ENCODE data around the gene MAML1. TPM values are rescaled to one million over a fixed set of nuclear protein-coding genes. Genes with fewer than 3 reads are reported as not detected.
"Not testable (repeated sequence)": the region's sequence is repeated elsewhere in the genome, so short reads cannot be mapped to it uniquely, and the experiment has no call there.

Gene MAML1
- total RNA-seq, 2 donors from 2014 or later = 28.4 to 33.2 TPM

DNA sequence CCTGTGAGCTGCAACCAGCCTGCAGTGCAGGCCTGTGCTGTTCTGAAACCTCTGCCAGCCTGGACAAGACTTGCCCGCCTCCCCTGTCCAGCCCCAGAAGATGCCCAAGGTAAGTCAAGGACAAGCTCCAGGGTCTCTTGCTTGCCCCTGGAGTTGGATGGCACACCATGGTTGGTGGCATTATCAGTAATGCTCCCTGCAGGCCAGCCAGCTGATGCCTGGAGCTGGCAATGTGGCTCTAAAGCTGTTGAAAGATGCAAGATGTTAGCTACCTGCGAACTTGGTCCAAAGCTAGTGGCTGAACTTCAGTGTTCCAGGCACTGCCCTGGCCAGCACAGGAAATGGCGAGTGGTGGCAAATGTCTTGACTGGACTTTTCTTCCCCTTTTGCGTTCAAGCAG, 47.2 kb downstream of the MAML1 start:
- H3K4me1 Mint-ChIP-seq = no peaks in the 10 kb centered on the region
- no peaks in the 10 kb centered on the region for H3K27me3 Mint-ChIP-seq
- DNase-seq (no peak), ATAC-seq (no peak)
- peaks cover 2% of the 10 kb centered on the region for H3K36me3 Mint-ChIP-seq (ENCODE audit: low read depth)
- H3K27ac Mint-ChIP-seq = no peak overlapping the region
- no peak overlapping the region for H3K4me3 Mint-ChIP-seq
- no peaks in the 10 kb centered on the region for H3K9me3 ChIP-seq (ENCODE audit: control insufficient read depth, low read length, poor library complexity, severe bottlenecking)

DNA sequence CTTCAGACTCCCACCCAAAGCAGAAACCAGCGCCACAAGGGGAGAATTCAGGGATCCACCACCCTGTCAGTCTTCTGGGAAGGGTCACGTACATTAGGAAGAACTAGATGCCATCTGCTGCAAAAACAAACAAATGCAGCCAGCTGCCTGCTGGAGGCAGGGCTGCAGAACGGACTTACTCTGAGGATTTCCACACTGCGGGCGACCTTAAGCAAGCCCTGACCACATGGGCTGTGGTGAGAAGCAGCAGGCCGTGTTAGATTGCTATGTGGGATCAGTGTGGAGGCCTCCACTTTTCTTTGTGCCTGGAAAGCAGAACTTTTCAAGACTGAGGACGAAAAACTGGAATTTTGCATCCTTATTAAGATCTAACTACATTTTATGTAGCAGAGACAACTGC, 47.7 kb downstream of the MAML1 start:
- ATAC-seq = no peak
- H3K4me3 Mint-ChIP-seq = no peak overlapping the region
- H3K27ac Mint-ChIP-seq = no peak overlapping the region
- no peak for DNase-seq
- no peaks in the 10 kb centered on the region for H3K27me3 Mint-ChIP-seq
- peaks cover 2% of the 10 kb centered on the region for H3K36me3 Mint-ChIP-seq (ENCODE audit: low read depth)
- no peaks in the 10 kb centered on the region for H3K9me3 ChIP-seq (ENCODE audit: control insufficient read depth, low read length, poor library complexity, severe bottlenecking)
- no peaks in the 10 kb centered on the region for H3K4me1 Mint-ChIP-seq

GRCh38 chr5:179781846-179782245, 49.2 kb downstream of the MAML1 start:
- ATAC-seq (no peak), DNase-seq (no peak)
- H3K9me3 ChIP-seq (ENCODE audit: control insufficient read depth, low read length, poor library complexity, severe bottlenecking) = no peaks in the 10 kb centered on the region
- H3K4me3 Mint-ChIP-seq = no peak overlapping the region
- H3K36me3 Mint-ChIP-seq (ENCODE audit: low read depth) = peaks cover 2% of the 10 kb centered on the region
- H3K27me3 Mint-ChIP-seq = no peaks in the 10 kb centered on the region
- no peak overlapping the region for H3K27ac Mint-ChIP-seq
- no peaks in the 10 kb centered on the region for H3K4me1 Mint-ChIP-seq

DNA sequence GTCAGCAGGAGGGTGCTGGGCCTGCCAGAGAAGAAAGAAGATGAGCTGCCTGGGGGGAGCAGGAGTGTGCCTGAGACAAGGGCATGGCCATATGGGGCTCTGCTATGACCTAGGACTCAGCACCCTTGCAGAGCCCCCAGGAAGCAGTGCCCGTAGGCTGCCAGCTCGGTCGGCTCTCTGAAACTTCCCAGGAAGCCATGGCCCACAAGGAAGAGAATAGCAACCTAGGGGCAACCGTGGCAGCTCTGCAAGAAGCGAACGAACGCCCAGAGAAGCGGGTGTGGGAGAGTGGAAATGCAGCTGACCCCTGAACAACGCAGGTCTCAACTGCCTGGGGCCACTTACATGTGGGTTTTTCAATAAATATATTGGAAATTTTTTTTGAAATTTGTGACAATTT, 50.5 kb downstream of the MAML1 start:
- Mint-ChIP-seq H3K27ac (no peak overlapping the region), H3K27me3 (no peaks in the 10 kb centered on the region), H3K36me3 (ENCODE audit: low read depth) (peaks cover 2% of the 10 kb centered on the region), H3K4me3 (no peak overlapping the region), H3K4me1 (no peaks in the 10 kb centered on the region)
- no peaks in the 10 kb centered on the region for H3K9me3 ChIP-seq (ENCODE audit: control insufficient read depth, low read length, poor library complexity, severe bottlenecking)
- ATAC-seq (no peak), DNase-seq (no peak)

GRCh38 chr5:179786861-179787260, 54.2 kb downstream of the MAML1 start:
- Mint-ChIP-seq H3K27ac (peak overlapping the region; percentile 45), H3K4me3 (no peak overlapping the region), H3K4me1 (no peaks in the 10 kb centered on the region), H3K36me3 (ENCODE audit: low read depth) (no peaks in the 10 kb centered on the region), H3K27me3 (no peaks in the 10 kb centered on the region)
- DNase-seq (no peak), ATAC-seq (no peak)
- no peaks in the 10 kb centered on the region for H3K9me3 ChIP-seq (ENCODE audit: control insufficient read depth, low read length, poor library complexity, severe bottlenecking)

DNA sequence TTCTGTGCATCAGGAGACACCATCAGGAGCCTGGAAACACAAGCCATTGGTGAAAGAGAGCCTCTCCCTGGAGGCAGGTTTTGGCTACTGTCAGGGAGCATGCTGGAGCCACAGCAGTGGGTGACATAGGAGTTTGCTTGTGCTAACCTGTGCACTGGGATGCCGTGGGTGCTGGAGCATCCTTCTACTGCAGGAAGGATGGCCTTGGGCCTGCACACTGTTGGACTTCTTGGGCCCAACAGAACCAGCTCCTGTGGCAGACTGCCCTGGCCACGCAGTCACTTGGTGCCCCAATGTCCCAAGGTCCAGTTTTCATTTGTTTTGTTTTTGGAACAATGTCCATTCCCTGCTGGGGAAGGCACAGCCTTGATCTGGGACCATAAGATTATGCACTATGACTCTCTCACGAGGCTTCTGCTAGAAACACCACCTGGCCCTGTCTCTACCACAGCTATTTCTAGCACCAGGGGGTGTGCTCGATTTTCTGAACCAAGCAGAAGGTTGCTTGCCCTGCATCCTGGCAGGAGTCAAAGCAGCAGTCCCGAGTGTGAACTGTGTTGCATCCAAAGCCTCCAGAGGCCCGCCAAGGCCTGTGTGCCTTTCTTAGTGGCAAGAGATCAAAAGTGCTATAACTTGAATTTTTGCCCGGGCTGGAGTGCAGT, 55.7 kb downstream of the MAML1 start:
- no peaks in the 10 kb centered on the region for H3K27me3 Mint-ChIP-seq
- H3K4me3 Mint-ChIP-seq = no peak overlapping the region
- peaks cover 3% of the 10 kb centered on the region for H3K4me1 Mint-ChIP-seq
- no peaks in the 10 kb centered on the region for H3K9me3 ChIP-seq (ENCODE audit: control insufficient read depth, low read length, poor library complexity, severe bottlenecking)
- no peak for ATAC-seq
- DNase-seq = no peak
- no peak overlapping the region for H3K27ac Mint-ChIP-seq
- H3K36me3 Mint-ChIP-seq (ENCODE audit: low read depth) = no peaks in the 10 kb centered on the region

DNA sequence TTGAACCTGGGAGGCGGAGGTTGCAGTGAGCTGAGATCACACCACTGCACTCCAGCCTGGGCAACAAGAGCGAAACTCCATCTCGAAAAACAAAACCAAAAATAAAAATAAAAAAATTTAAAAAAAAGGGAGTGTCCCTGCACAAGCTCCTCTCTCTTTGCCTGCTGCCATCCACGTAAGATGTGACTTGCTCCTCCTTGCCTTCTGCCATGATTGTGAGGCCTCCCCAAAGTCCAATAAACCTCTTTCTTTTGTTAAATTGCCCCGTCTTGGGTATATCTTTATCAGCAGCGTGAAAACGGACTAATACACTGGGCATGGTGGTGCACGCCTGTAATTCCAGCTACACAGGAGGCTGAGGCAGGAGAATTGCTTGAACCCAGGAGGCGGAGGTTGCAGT, 56.7 kb downstream of the MAML1 start:
- not testable (repeated sequence) for DNase-seq; H3K4me3 Mint-ChIP-seq; H3K27me3 Mint-ChIP-seq; H3K9me3 ChIP-seq (ENCODE audit: control insufficient read depth, low read length, poor library complexity, severe bottlenecking); H3K27ac Mint-ChIP-seq; H3K36me3 Mint-ChIP-seq (ENCODE audit: low read depth); ATAC-seq
- H3K4me1 Mint-ChIP-seq = peaks cover 11% of the 10 kb centered on the region

DNA sequence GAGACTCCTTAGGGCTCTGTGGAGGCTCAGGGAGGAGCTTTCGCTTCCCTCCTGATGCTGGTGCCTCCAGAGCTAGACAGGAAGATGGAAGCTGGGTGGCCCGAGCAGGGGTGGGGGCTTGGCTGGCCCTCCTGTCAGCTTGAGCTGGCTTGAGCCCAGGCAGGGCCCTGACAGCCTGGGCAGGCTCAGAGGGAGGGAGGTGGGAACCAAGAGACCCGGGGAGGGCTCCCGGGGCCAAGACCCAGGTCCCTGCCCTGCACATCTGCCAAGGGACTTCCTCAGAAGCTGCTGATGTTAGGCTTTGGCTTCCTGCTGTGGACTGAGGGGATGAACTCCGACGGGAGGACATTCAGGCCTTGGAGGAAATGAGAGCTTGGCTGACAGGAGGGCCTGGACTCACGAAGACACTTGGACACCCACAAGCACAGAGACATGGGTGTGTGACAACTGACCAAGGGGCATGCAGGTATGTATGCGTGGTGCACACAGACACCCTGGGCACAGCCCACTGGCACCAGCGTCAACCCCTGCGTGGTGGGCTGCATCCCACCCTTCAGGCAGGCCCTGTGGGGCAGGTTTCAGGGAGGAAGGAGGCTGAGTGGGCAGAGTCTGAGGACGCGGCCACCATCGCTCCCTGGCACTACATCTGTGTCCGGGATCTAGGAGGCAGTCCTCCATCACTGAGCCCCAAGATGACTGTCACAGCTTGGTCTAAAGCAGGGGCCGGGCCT, 59.4 kb downstream of the MAML1 start:
- Mint-ChIP-seq H3K36me3 (ENCODE audit: low read depth) (no peaks in the 10 kb centered on the region), H3K27ac (peak overlapping the region; percentile 78), H3K4me3 (peak overlapping the region; percentile 19), H3K4me1 (peaks cover 16% of the 10 kb centered on the region), H3K27me3 (no peaks in the 10 kb centered on the region)
- ATAC-seq (no peak), DNase-seq (no peak)
- H3K9me3 ChIP-seq (ENCODE audit: control insufficient read depth, low read length, poor library complexity, severe bottlenecking) = no peaks in the 10 kb centered on the region

DNA sequence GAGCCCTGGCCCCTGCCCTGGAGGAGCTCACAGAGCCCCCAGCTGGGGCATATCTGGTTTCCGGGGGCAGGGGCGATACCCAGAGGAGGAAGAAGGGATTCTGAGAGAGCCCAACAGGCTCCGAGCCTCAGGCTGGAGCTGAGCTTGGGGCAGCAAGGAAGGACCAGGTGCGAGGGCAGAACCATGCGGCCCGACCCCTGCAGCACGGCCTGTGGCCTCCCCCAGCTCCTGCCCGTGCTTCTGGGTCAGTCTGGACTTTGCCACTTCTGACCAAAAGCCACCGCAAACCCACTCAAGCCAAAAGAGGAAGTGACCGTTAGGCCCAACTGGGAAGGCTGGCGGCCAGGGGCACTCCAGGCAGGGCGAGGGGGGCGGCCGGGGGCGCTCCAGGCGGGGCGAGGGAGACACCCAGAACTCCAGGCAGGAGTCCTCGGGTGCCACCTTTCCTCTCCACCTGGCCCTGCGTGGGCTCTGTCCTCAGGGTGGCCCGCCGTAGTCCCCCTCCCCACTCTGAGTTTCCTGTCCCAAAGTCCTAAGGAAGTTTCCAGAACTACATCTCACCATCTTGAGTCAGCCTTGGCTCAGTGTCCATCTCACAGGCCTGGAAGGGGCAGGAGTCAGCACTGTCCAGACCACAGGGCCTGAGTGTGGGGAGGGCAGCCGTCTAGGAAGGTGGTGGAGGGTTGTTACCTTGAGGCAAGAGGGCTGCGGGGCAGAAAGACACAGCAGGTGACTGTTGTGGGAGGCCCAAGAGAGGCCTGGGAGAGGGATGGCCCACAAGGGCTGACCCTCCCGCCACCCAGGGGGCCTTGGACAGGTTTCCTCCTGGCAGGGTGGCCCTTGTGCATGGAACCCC, 60.2 kb downstream of the MAML1 start:
- peak overlapping the region; percentile 83 for H3K4me3 Mint-ChIP-seq
- H3K36me3 Mint-ChIP-seq (ENCODE audit: low read depth) = no peaks in the 10 kb centered on the region
- no peaks in the 10 kb centered on the region for H3K9me3 ChIP-seq (ENCODE audit: control insufficient read depth, low read length, poor library complexity, severe bottlenecking)
- DNase-seq (no peak), ATAC-seq (no peak)
- no peaks in the 10 kb centered on the region for H3K27me3 Mint-ChIP-seq
- peak overlapping the region; percentile 87 for H3K27ac Mint-ChIP-seq
- peaks cover 17% of the 10 kb centered on the region for H3K4me1 Mint-ChIP-seq

DNA sequence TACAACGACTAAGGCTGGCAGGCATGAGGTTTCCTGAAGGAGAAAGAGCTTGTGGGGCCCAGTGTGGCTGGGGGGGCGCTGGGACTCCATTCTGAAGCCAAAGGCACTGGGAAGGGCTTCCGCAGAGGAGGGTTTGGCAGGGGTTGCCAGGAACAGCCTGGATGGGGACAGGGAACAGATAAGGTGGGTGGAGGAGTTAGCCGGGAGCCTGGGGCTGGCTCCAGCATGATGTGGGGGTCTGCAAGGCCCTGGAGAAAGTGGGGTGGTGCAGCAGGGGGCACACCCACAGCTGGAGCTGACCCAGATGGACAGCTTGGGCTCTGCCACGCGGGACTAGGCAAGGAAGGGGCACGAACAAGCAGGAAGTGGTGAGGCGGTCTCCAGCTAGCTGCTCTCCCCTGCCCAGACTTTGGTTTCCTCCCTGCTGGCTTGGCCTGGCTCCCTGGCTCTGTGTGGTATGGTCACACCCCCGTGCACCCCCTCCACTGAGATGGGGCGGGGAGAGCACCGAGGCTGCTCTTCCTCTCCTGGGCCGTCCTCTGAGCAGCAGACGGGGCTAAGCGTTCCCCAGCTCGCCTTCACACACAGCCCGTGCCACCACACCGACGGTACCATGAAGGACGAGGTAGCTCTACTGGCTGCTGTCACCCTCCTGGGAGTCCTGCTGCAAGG, 61.0 kb downstream of the MAML1 start, which contains the start of gene LTC4S:
Gene LTC4S (plus strand): TSS at position 519 of the 672 bp plus-strand sequence. CDS start 95 bp downstream, at position 614.
- ATAC-seq (peak; percentile 67), DNase-seq (peak in 2 of 3 donors; percentile 36 to 42)
- Mint-ChIP-seq H3K4me3 (peak within 1 kb of the TSS; percentile 83), H3K4me1 (peaks cover 17% of the 10 kb centered on the region), H3K27me3 (no peaks in the 10 kb centered on the region), H3K27ac (peak within 1 kb of the TSS; percentile 87), H3K36me3 (ENCODE audit: low read depth) (no peaks in the 10 kb centered on the region)
- no peaks in the 10 kb centered on the region for H3K9me3 ChIP-seq (ENCODE audit: control insufficient read depth, low read length, poor library complexity, severe bottlenecking)

GRCh38 chr5:179794171-179794570, 61.5 kb downstream of the MAML1 start:
- Mint-ChIP-seq H3K4me1 (peaks cover 17% of the 10 kb centered on the region), H3K36me3 (ENCODE audit: low read depth) (no peaks in the 10 kb centered on the region), H3K27me3 (no peaks in the 10 kb centered on the region), H3K4me3 (peak overlapping the region; percentile 83), H3K27ac (peak overlapping the region; percentile 87)
- no peak for DNase-seq
- ATAC-seq = no peak
- no peaks in the 10 kb centered on the region for H3K9me3 ChIP-seq (ENCODE audit: control insufficient read depth, low read length, poor library complexity, severe bottlenecking)

- DNase-seq (no peak), ATAC-seq (no peak)
- H3K4me3 Mint-ChIP-seq = peak overlapping the region; percentile 83
- no peaks in the 10 kb centered on the region for H3K9me3 ChIP-seq (ENCODE audit: control insufficient read depth, low read length, poor library complexity, severe bottlenecking)
- peak overlapping the region; percentile 14 for H3K27ac Mint-ChIP-seq
- H3K36me3 Mint-ChIP-seq (ENCODE audit: low read depth) = no peaks in the 10 kb centered on the region
- peaks cover 17% of the 10 kb centered on the region for H3K4me1 Mint-ChIP-seq
- H3K27me3 Mint-ChIP-seq = no peaks in the 10 kb centered on the region
These were observed 62.0 kb downstream of the MAML1 start for GRCh38 chr5:179794575-179794974.
